GM18517 (cell line): ENCODE results near the gene C1orf174.

Experiments
- ATAC-seq: cut with Tn5 transposase; IDR thresholded peaks from one replicate; pipeline ENCODE4 v1.9.1; 2021; ENCODE audit warnings: mild to moderate bottlenecking, moderate library complexity; ENCODE audit not compliant: unreplicated experiment

The C1orf174 gene

GRCh38 chr1:3898475-3898735, 1.7 kb downstream of the C1orf174 start:
- ATAC-seq: no peak

- no peak for ATAC-seq
Observed at GRCh38 chr1:3896396-3897000, 3.6 kb downstream of the C1orf174 start.

GRCh38 chr1:3895951-3896325, 4.1 kb downstream of the C1orf174 start:
- ATAC-seq: no peak

- no peak for ATAC-seq
Observed at GRCh38 chr1:3895279-3895950, 4.7 kb downstream of the C1orf174 start.

- no peak for ATAC-seq
Observed at GRCh38 chr1:3894626-3895278, 5.3 kb downstream of the C1orf174 start.

GRCh38 chr1:3893190-3893589, 6.9 kb downstream of the C1orf174 start:
- no peak for ATAC-seq

- no peak for ATAC-seq
Observed at GRCh38 chr1:3892748-3893147, 7.3 kb downstream of the C1orf174 start.

- ATAC-seq: no peak
Observed at GRCh38 chr1:3891329-3891865, 8.7 kb downstream of the C1orf174 start.

- ATAC-seq: no peak
Observed at GRCh38 chr1:3890389-3891328, 9.4 kb downstream of the C1orf174 start.

GRCh38 chr1:3889936-3890335, 10.1 kb downstream of the C1orf174 start:
- no peak for ATAC-seq

- ATAC-seq: no peak
Observed at GRCh38 chr1:3888301-3888700, 11.8 kb downstream of the C1orf174 start.

- ATAC-seq: no peak
Observed at GRCh38 chr1:3886691-3887090, 13.4 kb downstream of the C1orf174 start.

- ATAC-seq: no peak
Observed at GRCh38 chr1:3886106-3886670, 13.9 kb downstream of the C1orf174 start.

GRCh38 chr1:3885611-3886010, 14.5 kb downstream of the C1orf174 start:
- no peak for ATAC-seq

GRCh38 chr1:3884966-3885365, 15.1 kb downstream of the C1orf174 start:
- ATAC-seq: no peak

- ATAC-seq: no peak
Observed at GRCh38 chr1:3883194-3883925, 16.7 kb downstream of the C1orf174 start.

- ATAC-seq: no peak
Observed at GRCh38 chr1:3881193-3881480, 18.9 kb downstream of the C1orf174 start.

GRCh38 chr1:3880429-3881192, 19.5 kb downstream of the C1orf174 start:
- ATAC-seq: no peak

- no peak for ATAC-seq
Observed at GRCh38 chr1:3879787-3880428, 20.2 kb downstream of the C1orf174 start.
